ENCODE measurements around the gene SRRM4.

SRRM4 gene

DNA sequence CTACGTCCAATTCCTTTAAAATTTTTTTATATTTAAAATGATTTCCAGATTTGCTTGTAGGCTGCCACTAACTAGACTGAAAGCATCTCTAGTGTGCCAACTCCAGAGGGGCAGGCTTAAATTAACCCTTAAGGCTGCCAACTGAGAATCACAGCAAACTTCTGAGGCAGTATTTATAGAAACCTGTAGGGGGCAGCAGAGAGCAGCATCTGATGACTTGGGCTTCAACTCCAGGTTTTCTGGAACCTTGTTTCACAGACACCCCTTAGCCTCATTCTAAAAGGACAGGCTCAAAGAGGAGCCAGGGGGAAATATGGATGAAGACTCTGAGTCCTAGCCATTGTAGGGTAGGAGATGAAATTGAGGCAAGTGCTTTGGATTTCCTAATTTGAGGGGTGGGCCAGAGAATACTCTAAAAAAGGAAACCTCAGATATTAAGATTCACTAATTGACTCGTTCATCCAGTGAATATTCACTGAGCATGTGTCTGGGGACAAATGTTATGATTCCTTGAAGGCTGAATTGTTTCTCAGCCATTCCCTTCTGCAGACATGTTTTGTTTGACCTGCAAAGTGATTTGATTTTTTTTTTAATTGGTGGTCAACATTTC lies 134.1 kb downstream of the SRRM4 start:
- TF ChIP-seq ZBTB7A (IDR thresholded peaks at IDR 0.05; ENCODE audit: low read depth), result no peak
- no peak for TF ChIP-seq CEBPB (IDR thresholded peaks at IDR 0.05)
- TF ChIP-seq, protein P1, sequence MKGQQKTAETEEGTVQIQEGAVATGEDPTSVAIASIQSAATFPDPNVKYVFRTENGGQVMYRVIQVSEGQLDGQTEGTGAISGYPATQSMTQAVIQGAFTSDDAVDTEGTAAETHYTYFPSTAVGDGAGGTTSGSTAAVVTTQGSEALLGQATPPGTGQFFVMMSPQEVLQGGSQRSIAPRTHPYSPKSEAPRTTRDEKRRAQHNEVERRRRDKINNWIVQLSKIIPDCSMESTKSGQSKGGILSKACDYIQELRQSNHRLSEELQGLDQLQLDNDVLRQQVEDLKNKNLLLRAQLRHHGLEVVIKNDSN (IDR thresholded peaks at IDR 0.05), result no peak
- no peak for TF ChIP-seq EGR1 (IDR thresholded peaks at IDR 0.05)
- peak; percentile 58 for TF ChIP-seq RAD21 (IDR thresholded peaks at IDR 0.05; ENCODE audit: low read depth)

DNA sequence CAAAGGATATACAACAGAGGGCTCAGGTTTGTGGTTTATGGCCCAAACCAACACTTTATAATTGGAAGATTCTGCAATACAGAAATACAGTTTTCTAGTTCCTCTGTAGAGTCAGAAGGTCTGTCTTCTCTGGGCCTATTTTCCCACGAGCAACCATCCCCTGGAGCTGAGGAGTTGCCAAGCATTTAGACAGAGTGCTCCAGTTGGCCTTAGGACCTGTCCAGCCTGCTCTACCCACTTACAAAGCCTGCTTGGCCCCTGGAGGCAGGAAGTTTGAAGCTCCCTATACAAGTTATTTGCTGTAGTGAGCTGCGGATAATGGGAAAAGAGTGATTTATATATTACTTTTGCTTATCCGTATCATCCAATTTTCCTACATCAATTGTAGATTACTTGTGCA lies 136.6 kb downstream of the SRRM4 start:
- no peak for TF ChIP-seq ZBTB7A (IDR thresholded peaks at IDR 0.05; ENCODE audit: low read depth)
- TF ChIP-seq, protein P1 (IDR thresholded peaks at IDR 0.05), result no peak
- TF ChIP-seq YY1 (IDR thresholded peaks at IDR 0.05; ENCODE audit: low read depth), result no peak
- TF ChIP-seq EGR1 (IDR thresholded peaks at IDR 0.05), result no peak
- TF ChIP-seq CREB1 (IDR thresholded peaks at IDR 0.05; ENCODE audit: low read depth), result no peak
- TF ChIP-seq, protein P2, sequence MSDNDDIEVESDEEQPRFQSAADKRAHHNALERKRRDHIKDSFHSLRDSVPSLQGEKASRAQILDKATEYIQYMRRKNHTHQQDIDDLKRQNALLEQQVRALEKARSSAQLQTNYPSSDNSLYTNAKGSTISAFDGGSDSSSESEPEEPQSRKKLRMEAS (IDR thresholded peaks at IDR 0.05), result no peak
- no peak for TF ChIP-seq RAD21 (IDR thresholded peaks at IDR 0.05; ENCODE audit: low read depth)
- no peak for TF ChIP-seq TCF12 (IDR thresholded peaks at IDR 0.05; ENCODE audit: low read depth)
- TF ChIP-seq FOXM1 (IDR thresholded peaks at IDR 0.05; ENCODE audit: borderline replicate concordance, low read depth), result no peak

DNA sequence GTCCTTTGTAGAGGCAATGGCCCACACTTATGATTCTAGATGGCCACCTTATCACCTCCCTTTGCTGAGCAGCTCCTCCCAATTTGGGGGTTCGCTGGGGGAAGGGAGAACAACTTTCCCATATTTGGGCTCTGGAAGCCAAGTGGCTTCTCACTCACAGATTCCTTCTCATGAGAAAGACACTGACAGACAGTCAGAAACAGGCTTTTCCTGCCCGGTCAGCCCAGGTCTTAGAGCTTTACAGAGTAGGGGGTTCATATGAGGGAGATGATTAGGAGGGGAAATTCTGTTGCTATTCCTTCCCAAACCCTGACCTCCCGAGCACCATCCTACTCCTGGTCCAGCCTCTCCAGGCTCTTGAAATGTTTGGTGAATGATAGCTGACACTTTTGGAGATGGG lies 137.3 kb downstream of the SRRM4 start:
- no peak for TF ChIP-seq ZBTB7A (IDR thresholded peaks at IDR 0.05; ENCODE audit: low read depth)
- TF ChIP-seq, protein P3, sequence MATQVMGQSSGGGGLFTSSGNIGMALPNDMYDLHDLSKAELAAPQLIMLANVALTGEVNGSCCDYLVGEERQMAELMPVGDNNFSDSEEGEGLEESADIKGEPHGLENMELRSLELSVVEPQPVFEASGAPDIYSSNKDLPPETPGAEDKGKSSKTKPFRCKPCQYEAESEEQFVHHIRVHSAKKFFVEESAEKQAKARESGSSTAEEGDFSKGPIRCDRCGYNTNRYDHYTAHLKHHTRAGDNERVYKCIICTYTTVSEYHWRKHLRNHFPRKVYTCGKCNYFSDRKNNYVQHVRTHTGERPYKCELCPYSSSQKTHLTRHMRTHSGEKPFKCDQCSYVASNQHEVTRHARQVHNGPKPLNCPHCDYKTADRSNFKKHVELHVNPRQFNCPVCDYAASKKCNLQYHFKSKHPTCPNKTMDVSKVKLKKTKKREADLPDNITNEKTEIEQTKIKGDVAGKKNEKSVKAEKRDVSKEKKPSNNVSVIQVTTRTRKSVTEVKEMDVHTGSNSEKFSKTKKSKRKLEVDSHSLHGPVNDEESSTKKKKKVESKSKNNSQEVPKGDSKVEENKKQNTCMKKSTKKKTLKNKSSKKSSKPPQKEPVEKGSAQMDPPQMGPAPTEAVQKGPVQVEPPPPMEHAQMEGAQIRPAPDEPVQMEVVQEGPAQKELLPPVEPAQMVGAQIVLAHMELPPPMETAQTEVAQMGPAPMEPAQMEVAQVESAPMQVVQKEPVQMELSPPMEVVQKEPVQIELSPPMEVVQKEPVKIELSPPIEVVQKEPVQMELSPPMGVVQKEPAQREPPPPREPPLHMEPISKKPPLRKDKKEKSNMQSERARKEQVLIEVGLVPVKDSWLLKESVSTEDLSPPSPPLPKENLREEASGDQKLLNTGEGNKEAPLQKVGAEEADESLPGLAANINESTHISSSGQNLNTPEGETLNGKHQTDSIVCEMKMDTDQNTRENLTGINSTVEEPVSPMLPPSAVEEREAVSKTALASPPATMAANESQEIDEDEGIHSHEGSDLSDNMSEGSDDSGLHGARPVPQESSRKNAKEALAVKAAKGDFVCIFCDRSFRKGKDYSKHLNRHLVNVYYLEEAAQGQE (IDR thresholded peaks at IDR 0.05; ENCODE audit: low read depth), result no peak
- TF ChIP-seq, protein P1 (IDR thresholded peaks at IDR 0.05), result no peak
- TF ChIP-seq YY1 (IDR thresholded peaks at IDR 0.05; ENCODE audit: low read depth), result no peak
- TF ChIP-seq, protein P2 (IDR thresholded peaks at IDR 0.05), result no peak
- TF ChIP-seq NFIC (IDR thresholded peaks at IDR 0.05), result no peak
- no peak for TF ChIP-seq TAF1 (IDR thresholded peaks at IDR 0.05; ENCODE audit: low read depth)
- no peak for TF ChIP-seq FOXM1 (IDR thresholded peaks at IDR 0.05; ENCODE audit: borderline replicate concordance, low read depth)
- TF ChIP-seq EP300 (IDR thresholded peaks at IDR 0.05; ENCODE audit: borderline replicate concordance), result no peak

DNA sequence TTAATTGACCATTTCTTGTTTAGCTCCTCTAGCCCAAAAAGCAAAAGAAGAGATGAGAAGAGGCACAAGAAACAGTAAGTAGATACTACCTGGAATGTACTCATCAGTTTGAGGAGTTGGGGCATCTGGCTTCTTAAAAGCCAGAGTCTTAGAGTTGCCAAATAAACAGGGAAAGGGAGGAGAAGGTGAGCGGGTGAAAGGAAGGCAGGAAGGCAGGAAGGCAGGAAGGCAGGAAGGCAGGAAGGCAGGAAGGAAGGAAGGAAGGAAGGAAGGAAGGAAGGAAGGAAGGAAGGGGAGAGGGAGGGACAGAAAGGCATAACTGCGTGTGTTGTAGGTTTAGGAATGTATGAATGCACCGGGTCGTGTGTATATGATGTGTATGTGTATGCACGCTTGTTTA lies 140.7 kb downstream of the SRRM4 start:
- TF ChIP-seq EP300 (IDR thresholded peaks at IDR 0.05; ENCODE audit: borderline replicate concordance) (no peak), YY1 (IDR thresholded peaks at IDR 0.05; ENCODE audit: low read depth) (no peak), TCF12 (IDR thresholded peaks at IDR 0.05; ENCODE audit: low read depth) (no peak), RAD21 (IDR thresholded peaks at IDR 0.05; ENCODE audit: low read depth) (no peak), EGR1 (IDR thresholded peaks at IDR 0.05) (no peak), NFIC (IDR thresholded peaks at IDR 0.05) (no peak), ZBTB7A (IDR thresholded peaks at IDR 0.05; ENCODE audit: low read depth) (no peak), TAF1 (IDR thresholded peaks at IDR 0.05; ENCODE audit: low read depth) (no peak), CREB1 (IDR thresholded peaks at IDR 0.05; ENCODE audit: low read depth) (no peak), TEAD4 (IDR thresholded peaks at IDR 0.05) (no peak), FOXM1 (IDR thresholded peaks at IDR 0.05; ENCODE audit: borderline replicate concordance, low read depth) (no peak), CEBPB (IDR thresholded peaks at IDR 0.05) (no peak)
- TF ChIP-seq, protein P2 (IDR thresholded peaks at IDR 0.05), result no peak
- TF ChIP-seq, protein P1 (IDR thresholded peaks at IDR 0.05), result no peak
- TF ChIP-seq, protein P3 (IDR thresholded peaks at IDR 0.05; ENCODE audit: low read depth), result no peak

DNA sequence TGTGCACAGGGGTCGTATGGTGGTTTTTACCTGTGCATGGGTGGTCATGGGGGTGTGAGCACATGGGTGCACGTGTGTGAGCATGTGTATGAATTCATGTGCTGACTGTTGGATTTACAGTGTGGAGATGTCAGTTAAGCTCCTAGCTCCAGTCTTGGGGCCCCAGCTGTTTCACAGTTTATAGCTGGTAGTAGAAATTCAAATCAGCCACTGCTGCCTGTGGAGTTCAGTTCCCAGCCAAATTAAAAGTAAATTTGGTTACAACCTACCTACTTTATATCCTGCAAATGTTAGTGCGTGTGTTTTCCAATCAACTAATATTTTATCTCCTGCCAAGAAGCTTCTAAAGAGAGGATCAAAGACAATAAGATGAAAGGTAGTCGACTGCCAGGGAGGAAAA lies 141.4 kb downstream of the SRRM4 start:
- no peak for TF ChIP-seq YY1 (IDR thresholded peaks at IDR 0.05; ENCODE audit: low read depth)
- no peak for TF ChIP-seq CREB1 (IDR thresholded peaks at IDR 0.05; ENCODE audit: low read depth)
- TF ChIP-seq, protein P2 (IDR thresholded peaks at IDR 0.05), result no peak
- TF ChIP-seq, protein P1 (IDR thresholded peaks at IDR 0.05), result no peak
- no peak for TF ChIP-seq RAD21 (IDR thresholded peaks at IDR 0.05; ENCODE audit: low read depth)
- no peak for TF ChIP-seq TCF12 (IDR thresholded peaks at IDR 0.05; ENCODE audit: low read depth)
- TF ChIP-seq, protein P3 (IDR thresholded peaks at IDR 0.05; ENCODE audit: low read depth), result no peak
- TF ChIP-seq CEBPB (IDR thresholded peaks at IDR 0.05), result no peak
